Activated CD4-positive, alpha-beta T cell treated with anti-CD3 and anti-CD28 coated beads, Interleukin-10, Interleukin-2, amounts not matched to agents 100 ng/mL and 50 ng/mL, durations not matched to agents 16 hours and 8 hours (primary cell): ENCODE data around the gene BFSP2.

Source experiments
- DNase-seq: peaks from one replicate; pipeline ENCODE4 v3.0.0-alpha.2; 2020

The BFSP2 gene

GRCh38 chr3:133424937-133425869 lies 25.3 kb downstream of the BFSP2 start:
- DNase-seq: peak; percentile 31

- DNase-seq: no peak
These were observed 26.0 kb downstream of the BFSP2 start for GRCh38 chr3:133425898-133426297.

GRCh38 chr3:133426721-133427120 lies 26.9 kb downstream of the BFSP2 start:
- no peak for DNase-seq

GRCh38 chr3:133428552-133428951 lies 28.7 kb downstream of the BFSP2 start:
- no peak for DNase-seq

- DNase-seq: no peak
These were observed 29.2 kb downstream of the BFSP2 start for GRCh38 chr3:133429063-133429462.

- no peak for DNase-seq
These were observed 39.7 kb downstream of the BFSP2 start for GRCh38 chr3:133439563-133439962.

- no peak for DNase-seq
These were observed 40.8 kb downstream of the BFSP2 start for GRCh38 chr3:133440652-133441051.

- DNase-seq: peak; percentile 67
These were observed 42.0 kb downstream of the BFSP2 start for GRCh38 chr3:133441867-133442270.

GRCh38 chr3:133442518-133442917 lies 42.7 kb downstream of the BFSP2 start:
- DNase-seq: peak; percentile 82

GRCh38 chr3:133443649-133444422 lies 44.0 kb downstream of the BFSP2 start:
- DNase-seq: peak; percentile 64

GRCh38 chr3:133444423-133444774 lies 44.5 kb downstream of the BFSP2 start:
- DNase-seq: no peak

- no peak for DNase-seq
These were observed 45.3 kb downstream of the BFSP2 start for GRCh38 chr3:133445108-133445507.

GRCh38 chr3:133447750-133448477 lies 48.1 kb downstream of the BFSP2 start:
- no peak for DNase-seq

GRCh38 chr3:133448478-133449122 lies 48.7 kb downstream of the BFSP2 start:
- DNase-seq: peak; percentile 91

- no peak for DNase-seq
These were observed 51.5 kb downstream of the BFSP2 start for GRCh38 chr3:133451309-133451708.

- no peak for DNase-seq
These were observed 52.9 kb downstream of the BFSP2 start for GRCh38 chr3:133452641-133453319.

GRCh38 chr3:133453383-133453782 lies 53.5 kb downstream of the BFSP2 start:
- DNase-seq: no peak

GRCh38 chr3:133455281-133455680 lies 55.4 kb downstream of the BFSP2 start:
- DNase-seq: no peak

GRCh38 chr3:133455960-133456359 lies 56.1 kb downstream of the BFSP2 start:
- DNase-seq: no peak

- no peak for DNase-seq
These were observed 57.2 kb downstream of the BFSP2 start for GRCh38 chr3:133457025-133457424.

- DNase-seq: peak; percentile 29
These were observed 57.7 kb downstream of the BFSP2 start for GRCh38 chr3:133457465-133458067.

- DNase-seq: no peak
These were observed 59.5 kb downstream of the BFSP2 start for GRCh38 chr3:133459400-133459799.
